GM18858 (cell line): ENCODE results near the gene ZDHHC3.

Experiments
- ATAC-seq: cut with Tn5 transposase; IDR thresholded peaks from one replicate; pipeline ENCODE4 v1.9.1; 2021; ENCODE audit not compliant: unreplicated experiment

The ZDHHC3 gene

GRCh38 chr3:44899683-44900367 is 76.1 kb downstream of the ZDHHC3 start:
- ATAC-seq, result no peak

- no peak for ATAC-seq
These were observed 79.5 kb downstream of the ZDHHC3 start for GRCh38 chr3:44896440-44896839.

- ATAC-seq, result no peak
These were observed 81.5 kb downstream of the ZDHHC3 start for GRCh38 chr3:44894485-44894884.

- ATAC-seq, result no peak
These were observed 82.9 kb downstream of the ZDHHC3 start for GRCh38 chr3:44893097-44893496.

- ATAC-seq, result no peak
These were observed 83.3 kb downstream of the ZDHHC3 start for GRCh38 chr3:44892689-44893088.

- ATAC-seq, result no peak
These were observed 85.1 kb downstream of the ZDHHC3 start for GRCh38 chr3:44890852-44891251.

GRCh38 chr3:44890258-44890657 is 85.7 kb downstream of the ZDHHC3 start:
- ATAC-seq, result no peak

GRCh38 chr3:44887101-44887500 is 88.9 kb downstream of the ZDHHC3 start:
- ATAC-seq, result no peak

GRCh38 chr3:44886561-44886960 is 89.4 kb downstream of the ZDHHC3 start:
- no peak for ATAC-seq

- ATAC-seq, result no peak
These were observed 90.4 kb downstream of the ZDHHC3 start for GRCh38 chr3:44885618-44886017.

GRCh38 chr3:44883999-44884431 is 92.0 kb downstream of the ZDHHC3 start:
- ATAC-seq, result no peak

GRCh38 chr3:44883213-44883955 is 92.6 kb downstream of the ZDHHC3 start:
- no peak for ATAC-seq

GRCh38 chr3:44880284-44880683 is 95.7 kb downstream of the ZDHHC3 start:
- ATAC-seq, result no peak

- no peak for ATAC-seq
These were observed 98.6 kb downstream of the ZDHHC3 start for GRCh38 chr3:44877333-44877732.

GRCh38 chr3:44875596-44875995 is 100.4 kb downstream of the ZDHHC3 start:
- no peak for ATAC-seq
